Globus pallidus (tissue), 1 donor: ENCODE measurements around the gene CACNA1E.

ENCODE experiments used
- DNase-seq: peaks from one replicate; pipeline ENCODE4 v3.0.0-alpha.2; 2015; ENCODE audit warnings: low spot score

The CACNA1E gene

DNA sequence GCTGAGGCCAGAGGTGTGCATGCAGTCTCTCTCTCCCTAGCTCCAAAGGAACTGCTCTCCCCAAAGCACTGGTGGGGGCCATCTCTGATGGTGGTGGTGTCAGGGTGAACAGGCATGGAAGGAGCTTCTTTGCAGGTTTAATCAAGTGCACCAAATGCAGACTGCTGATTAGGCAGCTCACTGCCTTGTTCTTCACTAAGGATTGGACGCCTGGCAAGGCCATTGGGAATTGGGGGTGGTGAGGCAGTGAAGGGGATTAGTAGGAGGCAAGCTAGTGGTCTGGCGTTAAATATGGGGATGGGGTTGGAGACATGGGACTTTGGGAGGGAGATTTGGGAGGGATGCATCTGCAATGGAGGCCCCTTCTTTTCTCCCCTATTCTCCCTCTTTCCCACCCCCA lies 1.5 kb downstream of the CACNA1E start:
- DNase-seq = no peak

GRCh38 chr1:181485287-181486097 lies 2.2 kb downstream of the CACNA1E start:
- DNase-seq = no peak

- DNase-seq = no peak
These were observed 2.7 kb downstream of the CACNA1E start for GRCh38 chr1:181486098-181486420.

DNA sequence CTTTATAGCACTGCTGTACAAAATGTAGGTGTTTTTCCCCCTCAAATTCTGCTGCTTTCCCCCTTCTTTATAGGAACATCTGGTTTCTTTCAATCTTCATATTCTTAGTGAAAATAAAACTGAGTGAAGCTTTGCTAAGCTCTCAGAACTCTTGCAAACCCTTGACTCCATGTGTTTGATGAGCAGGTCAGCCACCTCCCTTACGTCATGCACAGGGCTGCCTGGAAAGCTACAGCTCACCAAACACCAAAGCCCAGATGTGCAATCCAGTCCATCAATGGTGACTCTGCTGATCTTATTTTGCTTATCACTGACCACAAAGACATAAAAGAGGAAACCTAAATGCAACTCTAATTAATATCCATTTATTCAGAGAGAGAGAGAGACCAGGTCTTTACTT lies 5.5 kb downstream of the CACNA1E start:
- DNase-seq = no peak

- no peak for DNase-seq
These were observed 7.0 kb downstream of the CACNA1E start for GRCh38 chr1:181490276-181490675.

GRCh38 chr1:181490740-181491712 lies 7.7 kb downstream of the CACNA1E start:
- no peak for DNase-seq

- DNase-seq = no peak
These were observed 9.8 kb downstream of the CACNA1E start for GRCh38 chr1:181493166-181493565.

DNA sequence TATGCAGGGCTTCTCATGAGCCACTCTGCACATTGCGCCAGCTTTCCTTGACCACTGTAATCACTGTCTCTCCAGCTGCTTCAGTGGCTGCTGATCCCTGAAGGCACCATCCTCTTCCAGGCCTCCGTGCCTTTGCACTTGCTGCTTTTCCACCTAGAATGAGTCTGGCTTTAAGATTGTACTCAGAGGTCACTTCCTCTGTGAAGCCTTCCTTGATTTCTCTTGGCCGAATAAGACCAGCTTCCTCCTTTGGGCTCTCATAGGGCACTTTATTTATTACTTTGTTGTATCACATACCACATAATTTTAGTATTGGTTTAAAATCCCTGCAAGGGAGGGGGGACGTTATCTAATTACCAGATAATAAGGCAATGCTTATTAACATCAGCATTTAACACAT lies 10.6 kb downstream of the CACNA1E start:
- DNase-seq = no peak

DNA sequence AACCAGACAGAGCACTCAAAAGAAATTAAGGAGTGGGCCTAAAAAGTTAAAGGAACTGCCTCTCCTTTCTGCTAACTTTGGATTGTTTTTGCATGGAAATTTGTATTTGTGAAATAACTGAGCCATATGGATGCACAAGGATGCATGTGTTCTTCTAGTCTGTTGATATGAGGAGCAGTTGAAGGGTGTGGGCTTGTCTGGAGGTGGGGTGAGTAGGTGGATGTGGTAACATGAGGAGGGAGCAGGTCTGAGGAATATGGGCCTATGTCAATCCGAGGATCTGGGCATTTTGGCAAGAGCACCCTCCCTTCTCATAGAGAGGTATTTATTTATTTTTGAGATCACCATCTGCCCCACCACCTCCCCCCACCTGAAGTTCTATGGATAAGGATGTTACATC lies 13.4 kb downstream of the CACNA1E start:
- DNase-seq = no peak

DNA sequence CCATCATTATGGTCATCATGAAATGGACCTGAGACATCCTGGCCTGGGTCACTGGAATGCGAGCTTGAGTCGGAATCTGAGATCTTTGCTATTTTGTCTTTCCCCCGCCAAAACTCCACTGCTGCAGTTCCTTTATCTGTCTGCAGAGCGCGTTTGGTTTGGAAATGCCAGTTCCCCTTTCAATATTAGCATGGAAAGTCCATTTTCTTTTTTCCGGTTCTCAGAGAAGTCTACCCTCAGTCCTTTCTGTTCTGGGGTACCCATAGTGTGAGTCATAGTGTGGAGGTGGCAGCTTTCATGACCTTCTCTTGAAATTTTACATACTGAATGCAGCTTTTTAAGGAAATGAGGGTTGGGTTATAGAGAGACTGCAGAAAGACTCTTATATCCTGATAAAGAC lies 14.6 kb downstream of the CACNA1E start:
- DNase-seq = no peak

- DNase-seq = no peak
These were observed 16.5 kb downstream of the CACNA1E start for GRCh38 chr1:181499825-181500224.

- DNase-seq = no peak
These were observed 17.3 kb downstream of the CACNA1E start for GRCh38 chr1:181500636-181501035.

GRCh38 chr1:181501612-181502011 lies 18.3 kb downstream of the CACNA1E start:
- DNase-seq = no peak

- no peak for DNase-seq
These were observed 20.0 kb downstream of the CACNA1E start for GRCh38 chr1:181503171-181503810.

- peak; percentile 29 for DNase-seq
These were observed 21.1 kb downstream of the CACNA1E start for GRCh38 chr1:181504399-181504842.

- no peak for DNase-seq
These were observed 23.4 kb downstream of the CACNA1E start for GRCh38 chr1:181506563-181507353.

GRCh38 chr1:181508486-181509165 lies 25.3 kb downstream of the CACNA1E start:
- DNase-seq = no peak

GRCh38 chr1:181513786-181514297 lies 30.5 kb downstream of the CACNA1E start:
- no peak for DNase-seq

DNA sequence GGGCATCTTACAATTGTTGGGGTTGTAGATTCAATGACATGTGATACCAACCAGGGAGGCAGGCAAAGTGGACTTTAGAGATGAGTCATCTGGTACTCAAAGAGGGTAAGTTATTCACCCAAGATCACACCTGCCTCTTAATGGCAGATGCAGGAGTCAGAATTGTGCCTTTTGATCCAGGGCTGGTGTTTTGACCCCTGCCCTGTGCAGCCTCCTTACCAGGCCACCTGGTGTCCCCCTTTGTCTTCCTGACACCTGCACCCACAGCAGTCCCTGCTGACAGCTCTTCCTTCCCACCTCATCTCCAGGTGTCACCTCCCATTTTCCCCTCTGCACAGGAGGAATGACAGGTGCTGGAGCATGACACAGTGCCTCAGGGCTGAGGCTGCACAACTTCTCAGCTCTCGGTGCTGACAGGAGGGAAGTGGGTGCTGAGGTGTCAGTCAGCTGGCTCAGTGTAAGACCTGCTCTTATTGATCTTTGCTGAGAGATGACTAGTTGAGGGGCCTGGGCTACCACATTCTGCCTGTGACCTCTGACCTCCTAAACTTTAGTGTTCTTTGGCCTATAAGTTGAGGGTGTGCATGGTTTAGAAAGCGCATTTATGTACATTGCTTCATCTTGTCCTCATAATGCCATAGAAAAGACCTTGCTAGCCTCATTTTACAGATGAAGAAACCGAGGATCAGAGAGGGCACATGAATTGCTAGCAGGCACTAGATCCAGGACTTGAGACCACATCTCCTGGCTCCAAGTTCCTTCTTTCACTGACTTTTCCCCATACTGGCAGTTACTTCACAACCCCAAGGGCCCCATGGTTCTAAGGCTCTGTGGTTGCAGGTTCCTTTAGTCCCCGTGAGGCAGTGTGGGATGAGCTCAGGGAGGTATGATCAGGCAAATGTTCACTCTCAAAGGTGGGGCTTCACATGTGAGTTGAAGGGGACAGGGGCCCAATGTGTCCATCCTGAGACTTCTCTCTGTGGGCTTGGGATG lies 31.3 kb downstream of the CACNA1E start:
- no peak for DNase-seq

DNA sequence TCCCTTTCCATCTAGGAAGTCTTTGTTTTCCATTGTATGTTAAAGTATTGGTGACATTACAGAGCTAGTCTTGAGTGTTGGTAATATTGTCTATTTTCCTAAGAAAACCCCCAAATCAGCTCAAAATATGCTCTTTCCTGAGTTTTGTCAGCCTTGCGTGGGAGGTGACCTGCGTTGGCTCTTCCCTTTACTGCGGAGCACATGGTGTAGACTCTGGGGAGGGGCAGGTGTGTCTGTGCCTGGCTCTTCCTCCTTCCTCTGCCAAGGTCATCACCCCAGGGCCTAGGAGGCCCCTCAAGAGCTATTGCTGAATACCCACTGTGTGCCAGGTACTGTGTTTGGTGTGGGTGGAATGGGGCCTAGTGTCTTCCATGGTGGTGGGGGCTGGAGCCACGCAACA lies 33.4 kb downstream of the CACNA1E start:
- no peak for DNase-seq
